Fibroblast of skin of right biceps (primary cell): ENCODE measurements around the gene CAB39.

Experiments used
- DNase-seq: peaks from one replicate; pipeline ENCODE4 v3.0.0-alpha.2; 2013

CAB39 gene

DNA sequence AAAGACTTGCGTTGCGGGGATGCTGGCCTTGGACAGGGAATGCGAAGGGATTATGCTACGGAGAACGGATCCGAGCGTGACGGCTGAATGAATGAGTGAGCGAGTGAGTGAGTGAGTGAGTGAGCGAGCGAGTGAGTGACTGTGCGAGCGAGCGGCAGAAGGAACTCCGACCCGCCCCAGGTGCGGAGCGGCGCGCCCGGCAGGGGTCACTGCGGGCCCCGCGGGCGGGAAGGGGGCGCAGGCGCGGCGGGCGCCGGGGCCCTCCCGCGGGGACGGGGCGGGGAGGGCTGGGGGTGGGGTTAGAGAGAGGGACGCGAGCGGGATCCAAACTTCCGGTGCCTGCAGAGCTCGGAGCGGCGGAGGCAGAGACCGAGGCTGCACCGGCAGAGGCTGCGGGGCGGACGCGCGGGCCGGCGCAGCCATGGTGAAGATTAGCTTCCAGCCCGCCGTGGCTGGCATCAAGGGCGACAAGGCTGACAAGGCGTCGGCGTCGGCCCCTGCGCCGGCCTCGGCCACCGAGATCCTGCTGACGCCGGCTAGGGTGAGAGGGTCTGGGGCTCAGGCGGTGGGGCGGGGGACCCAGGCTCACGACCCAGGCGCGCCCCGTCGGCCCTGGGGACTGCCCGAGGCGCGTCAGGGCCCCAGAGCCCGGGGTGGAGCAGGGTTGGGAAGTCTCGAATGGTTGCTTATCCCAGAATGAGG is 152.1 kb downstream of the CAB39 start, which contains the start of gene ITM2C:
Gene ITM2C (plus strand): TSS at position 338 of the 702 bp plus-strand sequence. CDS start 84 bp downstream, at position 422.
- peak; percentile 76 for DNase-seq

DNA sequence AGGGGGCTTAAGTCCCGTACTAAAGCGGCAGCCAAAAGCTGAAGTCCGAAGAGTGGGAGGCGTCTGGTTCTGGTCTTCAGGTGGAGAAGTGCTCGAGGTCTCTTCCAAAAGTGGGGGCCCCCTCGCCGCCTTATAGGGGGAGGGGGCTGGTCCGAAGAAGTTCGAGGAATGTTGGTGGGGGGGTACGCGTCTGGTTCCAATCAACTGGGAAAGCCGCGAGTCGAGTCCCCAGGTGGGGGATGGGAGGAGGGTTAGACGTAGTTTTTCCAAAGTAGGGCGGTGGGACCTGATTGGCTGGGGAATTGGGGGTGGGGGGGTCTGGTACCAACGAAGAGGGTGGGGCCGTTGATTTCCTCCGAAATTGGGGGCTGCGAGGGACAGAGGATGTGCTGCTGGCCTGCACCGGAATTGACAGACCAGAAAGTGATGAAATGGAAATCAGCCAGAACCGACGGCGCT is 152.7 kb downstream of the CAB39 start:
- DNase-seq, result peak; percentile 41

DNA sequence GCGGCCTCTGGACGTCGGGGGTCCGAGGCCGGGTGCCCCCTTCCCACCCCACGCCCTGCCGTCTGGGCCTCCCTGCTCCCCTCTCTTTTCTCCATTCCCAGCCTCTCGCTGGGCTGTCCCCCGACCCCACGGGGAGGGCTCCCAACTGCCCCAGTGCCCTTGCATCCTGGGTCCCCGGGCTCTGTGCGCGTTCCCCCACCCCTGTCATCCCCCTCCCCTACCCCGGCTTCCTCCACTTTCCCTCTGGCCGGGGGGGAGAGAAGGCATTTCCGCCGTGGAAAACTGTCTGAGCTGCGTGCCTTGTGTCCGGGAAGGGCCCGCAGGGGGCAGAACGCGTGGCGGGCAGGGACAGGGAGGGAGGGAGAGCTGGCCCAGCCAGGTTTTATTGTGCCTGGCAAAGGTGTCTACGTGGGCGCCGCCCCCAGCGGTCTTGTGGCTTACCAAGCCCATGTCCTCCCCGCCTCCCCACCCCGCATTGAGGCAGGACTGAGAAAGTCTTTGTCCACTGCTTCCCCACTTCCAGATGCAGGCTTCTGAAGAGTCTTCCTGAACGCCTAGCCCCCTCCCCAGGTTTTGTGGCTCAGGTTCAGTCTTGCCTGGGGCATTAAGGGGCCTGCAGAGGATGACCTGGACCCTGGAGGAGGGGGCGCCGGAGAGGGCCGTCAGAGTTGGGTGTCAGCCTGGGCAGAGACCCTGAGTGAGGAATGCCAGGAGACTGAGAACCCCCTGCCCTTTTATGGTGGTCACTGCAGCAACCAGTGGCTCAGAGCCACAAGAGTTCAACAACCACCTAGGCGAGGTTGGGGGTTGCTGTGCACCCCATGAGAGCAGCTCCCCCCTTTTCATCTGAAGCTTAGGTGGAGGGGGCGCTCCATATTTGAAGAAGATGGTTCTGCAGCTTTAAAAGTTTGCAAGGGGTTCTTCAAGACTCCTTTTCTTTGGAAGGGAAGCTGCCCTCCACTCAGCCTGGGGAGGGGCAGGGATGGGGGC is 153.4 kb downstream of the CAB39 start:
- peak; percentile 45 for DNase-seq

DNA sequence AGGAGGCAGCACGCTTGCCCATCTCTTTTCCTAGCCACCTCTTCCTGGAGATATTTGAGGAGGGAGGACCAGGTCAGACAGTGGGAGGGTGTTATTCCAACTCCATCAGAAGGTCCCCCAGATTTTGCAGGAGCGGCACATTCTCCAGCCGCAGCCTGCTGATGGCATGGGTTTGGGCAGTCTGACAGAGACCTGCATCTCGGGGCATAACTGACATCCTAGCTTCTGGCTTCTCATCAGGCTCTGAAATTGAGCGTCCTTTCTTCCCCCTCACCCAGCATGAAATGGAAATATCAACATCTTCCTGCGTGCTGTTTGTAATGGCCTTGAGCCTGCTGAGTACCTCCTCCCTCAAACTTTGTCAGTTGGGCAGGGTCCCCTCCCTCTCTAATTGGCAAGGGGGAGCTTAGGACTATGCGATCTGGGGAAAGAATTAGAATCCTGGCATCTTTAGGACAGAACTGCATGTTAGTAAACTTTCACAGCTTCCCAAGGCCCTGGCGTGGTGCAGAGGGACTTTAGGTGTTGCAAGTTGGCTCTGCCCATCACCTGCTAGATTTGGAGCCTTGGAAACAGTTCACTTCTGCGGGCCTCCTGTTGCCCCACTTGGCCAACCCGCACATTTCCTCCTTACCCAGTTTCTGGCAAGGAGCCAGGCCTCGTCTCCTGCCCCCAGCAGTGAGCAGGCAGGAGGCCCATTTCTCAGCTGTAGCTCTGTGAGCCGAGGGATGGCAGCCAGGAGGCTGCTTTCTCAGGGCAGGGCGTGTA is 154.3 kb downstream of the CAB39 start:
- DNase-seq, result peak; percentile 52

DNA sequence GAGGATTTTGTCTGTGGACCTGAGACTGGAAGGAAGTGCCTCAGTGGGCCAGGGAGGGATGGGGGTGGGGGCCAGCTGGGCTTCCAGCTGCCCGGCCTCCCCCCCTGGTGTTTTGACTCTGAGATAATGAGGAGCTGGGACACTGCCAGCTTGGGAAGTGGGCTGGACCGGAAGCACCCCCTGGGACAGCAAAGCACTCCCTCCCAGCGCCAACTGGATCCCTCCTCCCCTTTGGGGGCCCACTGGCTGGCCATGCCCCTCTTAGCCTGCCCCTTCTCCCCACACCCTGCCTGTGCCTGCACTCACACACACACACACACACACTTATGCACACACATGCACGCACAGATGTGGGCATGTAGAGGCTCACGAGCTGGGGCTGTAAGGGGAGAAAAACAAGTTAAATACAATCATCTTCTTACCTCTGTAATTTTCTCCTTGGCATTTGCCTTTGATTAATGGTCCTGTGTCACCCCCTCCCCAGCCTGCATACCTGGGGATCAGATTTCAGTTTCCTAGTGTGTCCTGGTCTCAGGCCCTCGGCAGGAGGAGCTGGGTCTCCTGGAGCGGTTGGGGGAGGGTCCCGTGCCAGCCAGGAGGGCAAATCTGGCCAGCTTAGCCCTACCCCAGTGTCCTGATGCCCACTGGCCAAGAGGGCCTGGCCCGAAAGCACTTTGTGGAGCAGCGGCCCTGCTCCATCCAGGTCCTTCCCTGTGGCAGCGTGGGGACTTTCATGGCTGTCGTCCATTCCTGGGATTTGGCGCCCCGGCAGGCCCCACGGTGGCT is 155.7 kb downstream of the CAB39 start:
- peak; percentile 30 for DNase-seq

DNA sequence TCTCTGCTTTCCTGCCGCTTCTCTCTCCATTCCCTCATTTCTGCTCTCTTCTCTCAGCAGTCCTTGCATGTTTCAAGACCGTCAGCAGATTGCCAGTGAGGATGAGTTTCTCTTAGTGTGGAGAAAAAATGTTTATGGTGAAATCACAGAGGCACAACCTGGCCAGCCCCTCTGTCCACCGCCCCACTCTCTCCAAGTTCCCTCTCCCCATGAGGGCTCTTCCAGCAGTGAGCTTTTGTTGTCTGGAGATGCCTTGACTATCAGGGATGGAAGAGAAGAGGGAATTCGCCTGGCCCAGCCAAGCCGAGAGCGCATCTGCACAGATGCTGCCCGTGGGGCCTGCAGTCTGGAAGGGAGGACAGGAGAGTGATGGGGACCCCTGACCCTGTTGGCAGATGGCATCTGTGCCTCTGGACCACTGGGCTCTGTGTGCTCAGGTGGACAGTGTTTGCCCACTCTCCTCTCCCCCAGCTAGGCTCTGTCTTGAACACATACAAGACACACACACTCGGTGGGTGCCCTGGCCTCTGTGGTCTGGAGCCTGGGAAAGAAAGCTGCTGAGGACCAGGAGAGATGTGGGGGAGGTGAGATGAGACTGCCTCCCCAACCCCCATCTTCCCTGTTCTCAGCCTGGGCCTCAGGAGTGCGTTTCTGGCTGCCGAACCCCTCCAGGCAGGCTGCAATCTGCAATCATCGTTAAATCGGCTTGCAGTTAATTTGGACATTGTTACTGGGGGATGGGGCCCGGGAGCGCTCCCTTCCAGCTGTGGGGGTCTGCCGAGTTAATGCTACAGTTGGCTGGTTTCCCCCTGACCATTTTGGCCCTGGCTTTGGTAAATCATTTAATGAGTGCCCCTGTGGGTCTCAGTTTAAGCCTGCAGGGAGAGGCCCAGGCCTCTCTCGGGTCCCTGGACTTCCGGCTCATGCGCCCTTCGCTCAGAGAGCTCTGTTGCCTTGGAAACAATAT is 156.6 kb downstream of the CAB39 start:
- no peak for DNase-seq

DNA sequence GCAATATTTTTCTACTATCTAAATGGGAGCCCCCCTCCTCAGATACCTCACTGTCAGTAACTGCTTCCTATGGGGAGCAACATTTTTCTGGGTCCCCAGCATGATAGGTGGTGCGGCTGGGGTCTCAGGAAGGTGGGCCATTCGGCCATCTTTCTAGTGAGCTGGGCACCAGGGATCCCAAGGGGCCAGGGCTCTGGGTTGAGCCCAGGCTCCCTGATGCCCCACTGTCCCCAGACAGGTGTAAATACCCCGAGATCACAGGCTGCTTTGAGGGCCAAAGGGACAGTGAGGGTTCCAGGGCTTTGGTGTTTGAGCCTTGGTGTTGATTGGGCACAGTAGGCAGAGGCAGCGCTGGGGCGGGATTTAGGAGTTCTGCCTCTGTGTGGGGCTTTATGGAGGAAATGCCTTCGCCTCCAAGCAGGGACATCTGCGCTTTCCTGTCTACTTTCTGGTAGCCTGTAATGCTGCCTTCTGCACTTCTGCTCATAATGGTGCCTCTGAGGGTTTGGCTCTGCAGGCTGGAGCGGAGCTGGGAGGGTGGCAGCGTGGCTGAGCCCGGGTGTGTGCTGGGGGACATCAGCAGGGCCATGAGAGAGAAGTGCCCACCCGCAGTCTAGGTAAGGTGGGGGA is 157.4 kb downstream of the CAB39 start:
- no peak for DNase-seq
